Esophagus (tissue), 2 donors: ENCODE measurements around the gene KRTAP16-1. TPM values are rescaled to one million over a fixed set of nuclear protein-coding genes. Genes with fewer than 3 reads are reported as not detected.
"Not testable (repeated sequence)": the region's sequence is repeated elsewhere in the genome, so short reads cannot be mapped to it uniquely, and the experiment has no call there.

ENCODE experiments used
- H3K27ac ChIP-seq, 2 donors: one replicate each; pipeline ENCODE4 v1.5.1; 2013; ENCODE audit warnings: low read depth in 2 of 2, mild to moderate bottlenecking in 2 of 2, inconsistent platforms in 1 of 2, low read length in 1 of 2, moderate library complexity in 1 of 2
- H3K27me3 ChIP-seq, 2 donors: one replicate each; pipeline ENCODE4 v1.6.1; 2013; ENCODE audit warnings: low read length in 2 of 2, control low read depth in 1 of 2, mild to moderate bottlenecking in 1 of 2; ENCODE audit not compliant: insufficient read depth in 2 of 2, control insufficient read depth in 1 of 2
- H3K36me3 ChIP-seq, 2 donors: one replicate each; pipeline ENCODE4 v1.6.1; 2013; ENCODE audit warnings: low read length in 1 of 2; ENCODE audit not compliant: control insufficient read depth in 2 of 2, insufficient read depth in 2 of 2
- H3K4me1 ChIP-seq, 2 donors: one replicate each; pipeline ENCODE4 v1.6.1; 2013; ENCODE audit warnings: low read length in 1 of 2; ENCODE audit not compliant: control insufficient read depth in 2 of 2, insufficient read depth in 2 of 2
- H3K4me3 ChIP-seq, 2 donors: one replicate each; pipeline ENCODE4 v1.5.1; 2013; ENCODE audit warnings: low read length in 2 of 2, mild to moderate bottlenecking in 2 of 2, low read depth in 1 of 2, moderate library complexity in 1 of 2
- H3K9me3 ChIP-seq, 2 donors: one replicate each; pipeline ENCODE4 v1.6.1; 2013; ENCODE audit warnings: mild to moderate bottlenecking in 2 of 2, low read depth in 1 of 2, low read length in 1 of 2, moderate library complexity in 1 of 2; ENCODE audit not compliant: control insufficient read depth in 2 of 2, insufficient read depth in 1 of 2
- WGBS, 2 donors: extraction: QIAGEN DNeasy Blood & Tissue Kit; methylation state at CpG; one replicate each; pipeline ENCODE4 v1.1.7; 2013; 5-methylcytosine and 5-hydroxymethylcytosine counted together
- polyA plus RNA-seq, 2 donors: library from polyadenylated mRNA; stranded (reverse); fragments of 200-250 nt; gene quantifications; one replicate each; pipeline ENCODE4 v1.2.3, GENCODE V29; 2013
- donor health status: healthy with polysubstance abuse.
- donor health status: Bipolar disorder and iron deficiency.

The KRTAP16-1 gene
- polyA plus RNA-seq, 2 donors = not detected

DNA sequence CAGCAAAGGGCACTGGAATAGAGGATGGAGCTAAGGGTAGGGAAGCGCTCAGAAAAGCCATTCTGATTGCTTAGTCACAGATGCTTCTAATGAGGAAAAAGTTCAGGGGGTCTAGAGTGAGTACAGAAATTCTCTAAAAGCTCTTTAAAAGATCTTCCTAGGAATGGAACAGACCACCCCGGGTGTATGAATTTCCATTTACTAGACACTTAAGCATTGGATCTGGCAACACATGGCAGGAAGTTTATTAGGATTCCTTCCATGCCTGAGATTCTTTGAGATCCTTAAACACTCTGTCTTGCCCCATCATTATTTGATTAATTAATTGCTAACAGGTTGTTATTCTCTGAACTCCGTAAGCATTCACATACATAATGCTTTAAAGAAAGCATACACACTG lies 25.1 kb downstream of the KRTAP16-1 start:
- Histone ChIP-seq H3K27me3 (no peaks in the 10 kb centered on the region), H3K4me3 (no peak overlapping the region), H3K36me3 (no peaks in the 10 kb centered on the region), H3K9me3 (peaks cover 0 to 2% of the 10 kb centered on the region in 2 donors), H3K27ac (no peak overlapping the region), H3K4me1 (no peaks in the 10 kb centered on the region)
- WGBS, 2 donors = 55 to 63% methylated on average over 3 of the region's 3 CpGs

GRCh38 chr17:41278176-41278955 lies 30.7 kb downstream of the KRTAP16-1 start:
- peaks cover 0 to 2% of the 10 kb centered on the region in 2 donors for H3K9me3 ChIP-seq
- H3K27me3 ChIP-seq = no peaks in the 10 kb centered on the region
- no peaks in the 10 kb centered on the region for H3K4me1 ChIP-seq
- 79 to 87% methylated on average over 3 of the region's 3 CpGs for WGBS, 2 donors
- no peaks in the 10 kb centered on the region for H3K36me3 ChIP-seq
- H3K4me3 ChIP-seq = no peak overlapping the region
- H3K27ac ChIP-seq = no peak overlapping the region

- 76 to 89% methylated on average over 3 of the region's 3 CpGs for WGBS, 2 donors
- H3K4me1 ChIP-seq, H3K4me3 ChIP-seq, H3K36me3 ChIP-seq, H3K9me3 ChIP-seq, H3K27ac ChIP-seq, H3K27me3 ChIP-seq: not testable (repeated sequence)
Measured at GRCh38 chr17:41275648-41276190, 33.4 kb downstream of the KRTAP16-1 start, which contains the start of gene KRTAP9-7. TSS of gene KRTAP9-7 (plus strand) at chr17:41275698. CDS start at chr17:41275698, 0 bp downstream.

GRCh38 chr17:41271858-41272257 lies 37.3 kb downstream of the KRTAP16-1 start:
- no peak overlapping the region for H3K4me3 ChIP-seq
- no peaks in the 10 kb centered on the region for H3K9me3 ChIP-seq
- H3K4me1 ChIP-seq = no peaks in the 10 kb centered on the region
- H3K27me3 ChIP-seq = no peaks in the 10 kb centered on the region
- 61% methylated on average over 1 of the region's 1 CpG; no CpG with 5 or more reads in 1 of the 2 donors for WGBS, 2 donors
- no peaks in the 10 kb centered on the region for H3K36me3 ChIP-seq
- no peak overlapping the region for H3K27ac ChIP-seq

DNA sequence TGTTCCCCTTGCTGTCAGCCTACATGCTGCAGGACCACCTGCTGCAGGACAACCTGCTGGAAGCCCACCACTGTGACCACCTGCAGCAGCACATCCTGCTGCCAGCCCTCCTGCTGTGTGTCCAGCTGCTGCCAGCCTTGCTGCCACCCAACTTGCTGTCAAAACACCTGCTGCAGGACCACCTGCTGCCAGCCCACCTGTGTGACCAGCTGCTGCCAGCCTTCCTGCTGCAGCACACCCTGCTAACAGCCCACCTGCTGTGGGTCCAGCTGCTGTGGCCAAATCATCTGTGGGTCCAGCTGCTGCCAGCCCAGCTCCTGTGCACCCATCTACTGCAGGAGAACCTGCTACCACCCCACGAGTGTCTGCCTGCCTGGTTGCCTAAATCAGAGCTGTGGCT lies 37.8 kb downstream of the KRTAP16-1 start:
- H3K4me3 ChIP-seq, H3K27me3 ChIP-seq, H3K27ac ChIP-seq, H3K36me3 ChIP-seq, H3K4me1 ChIP-seq, H3K9me3 ChIP-seq: not testable (repeated sequence)
- 57% methylated on average over 1 of the region's 1 CpG; no CpG with 5 or more reads in 1 of the 2 donors for WGBS, 2 donors

DNA sequence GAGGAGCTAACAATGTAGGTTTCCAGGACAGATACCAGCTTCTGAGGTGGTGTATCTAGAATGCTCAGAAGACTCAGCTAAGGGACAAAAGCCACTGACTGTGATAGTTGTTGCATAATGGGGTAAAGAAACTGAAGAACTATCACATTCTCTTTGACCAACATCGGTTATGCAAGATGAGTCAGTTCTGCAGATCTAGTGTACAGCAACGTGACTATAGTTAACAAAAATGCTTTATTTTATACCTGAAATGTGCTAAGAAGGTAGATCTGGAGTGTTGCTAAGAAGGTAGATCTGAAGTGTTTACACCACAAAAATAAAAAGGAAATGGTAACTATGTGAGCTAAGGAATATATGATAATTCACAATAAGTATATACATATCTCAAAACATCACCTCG lies 41.4 kb downstream of the KRTAP16-1 start:
- H3K9me3 ChIP-seq = no peaks in the 10 kb centered on the region
- H3K36me3 ChIP-seq = no peaks in the 10 kb centered on the region
- no peaks in the 10 kb centered on the region for H3K4me1 ChIP-seq
- H3K27me3 ChIP-seq = no peaks in the 10 kb centered on the region
- no peak overlapping the region for H3K27ac ChIP-seq
- 85% methylated on average over 3 of the region's 3 CpGs; no CpG with 5 or more reads in 1 of the 2 donors for WGBS, 2 donors
- H3K4me3 ChIP-seq = no peak overlapping the region

DNA sequence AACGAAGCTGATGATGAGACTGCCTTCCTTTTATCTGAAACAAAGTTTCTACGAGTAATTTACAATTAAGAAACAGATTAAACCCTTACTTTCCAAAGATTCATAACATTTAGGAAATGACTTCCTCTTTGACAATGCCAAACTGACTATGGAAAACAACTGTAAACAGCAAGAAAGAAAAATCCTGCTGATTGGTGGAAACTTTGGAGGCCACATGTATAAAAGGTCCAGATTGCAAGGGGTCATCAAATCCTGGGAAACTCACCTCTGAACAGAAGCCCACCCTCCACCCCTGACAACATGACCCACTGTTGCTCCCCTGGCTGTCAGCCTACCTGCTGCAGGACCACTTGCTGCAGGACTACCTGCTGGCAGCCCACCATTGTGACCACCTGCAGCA lies 44.0 kb downstream of the KRTAP16-1 start, which contains the start of gene KRTAP9-6:
Gene KRTAP9-6 (plus strand): TSS at position 301 of the 400 bp plus-strand sequence. CDS start 0 bp downstream, at position 301.
- Histone ChIP-seq H3K27ac (no peak within 1 kb of the TSS), H3K4me3 (no peak within 1 kb of the TSS), H3K4me1 (no peaks in the 10 kb centered on the region), H3K27me3 (no peaks in the 10 kb centered on the region), H3K9me3 (no peaks in the 10 kb centered on the region), H3K36me3 (no peaks in the 10 kb centered on the region)
- WGBS, 2 donors = 46 to 60% methylated on average over 2 of the region's 2 CpGs

DNA sequence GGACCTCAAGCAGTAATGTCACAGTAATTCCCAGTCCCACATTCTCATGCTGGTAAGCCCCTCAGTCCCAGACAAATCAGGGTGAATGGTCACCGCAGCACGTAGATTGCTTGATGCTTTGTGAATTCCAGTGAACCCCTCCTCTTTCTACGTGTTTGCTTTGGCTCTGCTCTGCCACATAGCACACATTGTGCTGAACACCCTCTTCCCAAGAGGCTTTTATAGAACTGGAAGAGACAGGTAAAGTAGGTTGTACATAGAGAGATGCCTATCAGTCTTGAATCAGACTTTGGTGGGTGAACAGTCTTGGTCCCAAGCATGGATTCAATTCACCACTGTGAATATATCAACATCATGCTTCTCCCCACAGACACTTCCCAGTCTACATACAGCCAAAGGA lies 44.5 kb downstream of the KRTAP16-1 start:
- no peak overlapping the region for H3K27ac ChIP-seq
- H3K4me3 ChIP-seq = no peak overlapping the region
- no peaks in the 10 kb centered on the region for H3K4me1 ChIP-seq
- H3K27me3 ChIP-seq = no peaks in the 10 kb centered on the region
- WGBS, 2 donors = 71 to 86% methylated on average over 3 of the region's 3 CpGs
- H3K36me3 ChIP-seq = no peaks in the 10 kb centered on the region
- H3K9me3 ChIP-seq = no peaks in the 10 kb centered on the region

- no peak overlapping the region for H3K4me3 ChIP-seq
- no peaks in the 10 kb centered on the region for H3K9me3 ChIP-seq
- no peak overlapping the region for H3K27ac ChIP-seq
- WGBS, 2 donors = 74 to 90% methylated on average over 2 of the region's 2 CpGs
- H3K27me3 ChIP-seq = no peaks in the 10 kb centered on the region
- no peaks in the 10 kb centered on the region for H3K4me1 ChIP-seq
- H3K36me3 ChIP-seq = no peaks in the 10 kb centered on the region
Measured at GRCh38 chr17:41263212-41263611, 45.9 kb downstream of the KRTAP16-1 start.

- H3K9me3 ChIP-seq = no peaks in the 10 kb centered on the region
- H3K4me1 ChIP-seq = no peaks in the 10 kb centered on the region
- no peaks in the 10 kb centered on the region for H3K36me3 ChIP-seq
- no peaks in the 10 kb centered on the region for H3K27me3 ChIP-seq
- H3K4me3 ChIP-seq = no peak overlapping the region
- H3K27ac ChIP-seq = no peak overlapping the region
Measured at GRCh38 chr17:41258406-41258805, 50.7 kb downstream of the KRTAP16-1 start.
